ENCODE data around the gene C1orf159. TPM values are rescaled to one million over a fixed set of nuclear protein-coding genes. Genes with fewer than 3 reads are reported as not detected.
"Not testable (repeated sequence)": the region's sequence is repeated elsewhere in the genome, so short reads cannot be mapped to it uniquely, and the experiment has no call there.

C1orf159 gene
- polyA plus RNA-seq, 4 donors = 7.9 to 14.8 (median 9.5) TPM

DNA sequence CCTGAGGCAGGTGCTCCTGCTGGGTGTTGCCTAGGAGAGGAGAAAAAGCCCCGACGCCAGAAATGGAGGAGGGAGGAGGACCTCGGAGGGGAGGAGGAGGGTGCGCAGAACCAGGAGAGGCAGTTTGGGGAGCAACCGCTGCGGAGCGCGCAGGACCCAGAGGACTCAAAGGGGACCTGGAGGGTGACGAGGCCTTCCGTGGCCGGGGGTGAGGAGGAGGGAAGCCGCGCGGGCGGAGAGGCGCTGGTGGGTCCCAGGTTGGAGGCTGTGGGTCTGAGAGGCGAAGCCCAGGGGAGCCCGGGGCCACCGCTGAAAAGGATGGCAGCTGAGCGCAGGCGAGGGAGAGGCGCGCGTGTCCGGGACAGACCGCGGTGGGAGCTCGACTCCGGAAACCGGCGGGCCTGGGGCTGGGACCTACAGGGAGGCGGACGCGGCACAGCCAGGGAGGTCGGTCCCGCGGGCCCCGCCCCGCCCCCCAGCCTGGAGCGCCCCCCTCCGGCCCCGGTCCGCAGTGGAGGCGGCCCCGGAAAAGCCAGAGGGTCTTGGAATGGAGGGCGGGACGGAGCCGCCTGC, 56.9 kb downstream of the C1orf159 start:
- no peak for DNase-seq (ENCODE audit: low read depth in 4 of 4, low spot score in 3 of 4)

DNA sequence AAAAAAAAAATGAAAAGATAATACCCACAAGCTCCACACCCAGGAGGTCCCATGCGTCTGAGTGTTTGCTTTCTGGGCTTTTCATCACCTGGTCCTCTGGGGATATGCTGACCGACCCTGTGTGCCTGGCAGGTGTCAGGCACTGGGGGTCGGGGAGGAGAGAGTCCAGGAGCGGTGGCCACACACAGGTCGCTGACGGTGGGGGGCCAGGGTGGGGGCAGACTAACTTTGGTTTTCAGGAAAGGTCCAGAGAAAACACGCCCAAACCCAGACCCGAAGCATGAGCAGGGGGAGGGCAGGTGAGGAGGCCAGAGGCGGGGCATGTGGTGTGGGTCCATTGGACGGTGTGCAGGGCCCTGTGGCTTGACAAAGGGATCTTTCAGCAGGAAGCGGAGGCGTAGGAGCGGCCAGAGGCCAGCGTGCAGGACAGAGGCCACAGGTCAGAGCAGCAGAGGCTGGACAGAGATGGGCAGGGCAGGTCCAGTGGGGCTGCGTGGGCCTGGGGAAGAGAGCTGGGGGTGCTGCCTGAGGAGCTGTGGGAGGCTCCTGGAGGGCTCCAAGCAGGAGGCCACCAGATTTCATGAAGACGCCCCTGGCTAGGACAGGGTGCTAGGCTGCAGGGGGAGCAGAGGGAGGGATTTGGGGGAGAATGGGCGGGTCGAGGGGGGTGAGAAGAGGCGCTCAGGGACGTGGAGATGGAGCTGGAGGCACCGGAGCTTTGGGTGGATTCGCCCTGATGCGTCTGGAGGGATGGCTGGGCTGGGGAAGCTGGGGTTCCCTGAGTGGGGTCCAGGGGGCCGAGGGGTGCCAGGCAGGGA, 57.6 kb downstream of the C1orf159 start:
- no peak for DNase-seq (ENCODE audit: low read depth in 4 of 4, low spot score in 3 of 4)

DNA sequence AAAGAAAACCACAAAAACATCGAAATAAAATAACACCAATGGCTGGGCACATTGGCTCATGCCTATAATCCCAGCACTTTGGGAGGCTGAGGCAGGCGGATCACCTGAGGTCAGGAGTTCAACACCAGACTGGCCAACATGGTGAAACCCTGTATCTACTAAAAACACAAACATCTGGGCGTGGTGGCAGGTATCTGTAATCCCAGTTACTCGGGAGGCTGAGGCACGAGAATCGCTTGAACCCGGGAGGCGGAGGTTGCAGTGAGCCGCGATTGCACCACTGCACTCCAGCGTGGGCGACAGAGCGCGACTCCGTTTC, 58.2 kb downstream of the C1orf159 start:
- not testable (repeated sequence) for DNase-seq (ENCODE audit: low read depth in 4 of 4, low spot score in 3 of 4)

DNA sequence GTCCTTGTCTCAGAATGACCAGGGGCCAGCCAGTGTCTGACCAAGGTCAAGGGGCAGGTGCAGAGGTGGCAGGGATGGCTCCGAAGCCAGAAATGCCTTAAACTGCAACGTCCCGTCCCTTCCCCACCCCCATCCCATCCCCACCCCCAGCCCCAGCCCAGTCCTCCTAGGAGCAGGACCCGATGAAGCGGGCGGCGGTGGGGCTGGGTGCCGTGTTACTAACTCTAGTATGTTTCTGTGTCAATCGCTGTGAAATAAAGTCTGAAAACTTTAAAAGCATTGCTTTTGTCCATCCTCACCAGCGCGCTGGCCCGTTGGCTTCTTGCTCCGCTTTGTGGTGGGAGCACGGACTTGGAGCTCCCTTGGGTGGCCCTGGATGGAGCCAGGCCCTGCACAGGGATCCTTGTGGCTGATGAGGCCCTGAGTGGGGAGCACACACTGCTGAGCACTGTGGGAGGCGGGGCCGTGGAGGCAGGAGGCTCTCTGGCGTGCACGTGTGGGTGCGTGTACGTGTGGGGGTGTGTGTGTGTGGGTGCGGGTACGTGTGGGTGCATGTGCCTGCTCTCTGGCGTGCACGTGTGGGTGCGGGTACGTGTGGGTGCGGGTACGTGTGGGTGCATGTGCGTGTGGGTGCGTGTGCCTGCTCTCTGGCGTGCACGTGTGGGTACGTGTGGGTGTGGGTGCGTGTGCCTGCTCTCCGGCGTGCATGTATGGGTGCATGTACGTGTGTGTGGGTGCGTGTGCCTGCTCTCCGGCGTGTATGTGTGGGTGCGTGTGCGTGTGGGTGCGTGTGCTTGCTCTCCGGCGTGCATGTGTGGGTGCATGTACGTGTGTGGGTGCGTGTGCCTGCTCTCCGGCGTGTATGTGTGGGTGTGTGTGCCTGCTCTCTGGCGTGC, 59.8 kb downstream of the C1orf159 start:
- DNase-seq (ENCODE audit: low read depth in 4 of 4, low spot score in 3 of 4) = no peak

DNA sequence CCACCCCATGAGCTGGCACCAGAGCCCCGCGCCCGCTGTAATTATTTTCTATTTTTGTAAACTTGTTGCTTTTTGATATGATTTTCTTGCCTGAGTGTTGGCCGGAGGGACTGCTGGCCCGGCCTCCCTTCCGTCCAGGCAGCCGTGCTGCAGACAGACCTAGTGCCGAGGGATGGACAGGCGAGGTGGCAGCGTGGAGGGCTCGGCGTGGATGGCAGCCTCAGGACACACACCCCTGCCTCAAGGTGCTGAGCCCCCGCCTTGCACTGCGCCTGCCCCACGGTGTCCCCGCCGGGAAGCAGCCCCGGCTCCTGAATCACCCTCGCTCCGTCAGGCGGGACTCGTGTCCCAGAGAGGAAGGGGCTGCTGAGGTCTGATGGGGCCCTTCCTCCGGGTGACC, 60.9 kb downstream of the C1orf159 start:
- no peak for DNase-seq (ENCODE audit: low read depth in 4 of 4, low spot score in 3 of 4)

DNA sequence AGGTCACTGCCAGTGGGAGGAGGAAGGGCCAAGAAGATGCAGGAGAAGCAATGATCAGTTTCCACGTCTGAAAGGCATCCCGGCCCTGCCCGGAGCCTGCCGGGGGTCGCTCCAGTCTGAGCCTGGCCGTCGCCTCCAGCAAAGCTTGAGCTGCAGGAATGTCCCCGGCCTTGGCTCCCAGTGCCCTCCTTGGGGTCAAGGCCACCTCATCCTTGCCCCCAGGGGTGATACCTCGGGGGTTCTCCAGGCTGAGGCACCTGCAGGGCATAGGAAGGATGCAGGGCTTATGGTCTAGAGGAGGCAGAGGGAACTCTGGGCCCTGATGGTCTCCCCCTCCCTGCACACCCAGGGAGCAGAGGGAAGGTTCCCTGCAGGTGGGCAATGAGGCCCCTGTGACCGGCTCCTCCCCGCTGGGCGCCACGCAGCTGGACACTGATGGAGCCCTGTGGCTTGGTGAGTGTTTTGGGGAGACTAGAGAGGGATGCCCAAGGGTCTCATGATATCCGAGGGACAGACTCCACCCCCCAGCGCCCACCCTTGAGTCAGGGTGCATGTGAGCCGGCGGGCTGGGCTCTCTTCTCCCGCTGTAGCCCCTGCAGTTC, 61.7 kb downstream of the C1orf159 start:
- DNase-seq (ENCODE audit: low read depth in 4 of 4, low spot score in 3 of 4) = no peak

DNA sequence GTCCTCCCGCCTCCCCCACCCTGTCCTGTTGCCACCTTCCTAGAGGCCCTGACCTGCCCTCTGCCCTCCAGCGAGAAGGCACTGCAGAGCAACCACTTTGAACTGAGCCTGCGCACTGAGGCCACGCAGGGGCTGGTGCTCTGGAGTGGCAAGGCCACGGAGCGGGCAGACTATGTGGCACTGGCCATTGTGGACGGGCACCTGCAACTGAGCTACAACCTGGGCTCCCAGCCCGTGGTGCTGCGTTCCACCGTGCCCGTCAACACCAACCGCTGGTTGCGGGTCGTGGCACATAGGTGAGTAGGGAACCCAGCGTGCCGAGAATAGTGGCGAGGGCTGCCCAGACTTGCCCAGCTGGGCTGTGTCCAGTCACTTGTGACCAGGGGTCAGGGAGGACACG, 62.2 kb downstream of the C1orf159 start:
- DNase-seq (ENCODE audit: low read depth in 4 of 4, low spot score in 3 of 4) = no peak

DNA sequence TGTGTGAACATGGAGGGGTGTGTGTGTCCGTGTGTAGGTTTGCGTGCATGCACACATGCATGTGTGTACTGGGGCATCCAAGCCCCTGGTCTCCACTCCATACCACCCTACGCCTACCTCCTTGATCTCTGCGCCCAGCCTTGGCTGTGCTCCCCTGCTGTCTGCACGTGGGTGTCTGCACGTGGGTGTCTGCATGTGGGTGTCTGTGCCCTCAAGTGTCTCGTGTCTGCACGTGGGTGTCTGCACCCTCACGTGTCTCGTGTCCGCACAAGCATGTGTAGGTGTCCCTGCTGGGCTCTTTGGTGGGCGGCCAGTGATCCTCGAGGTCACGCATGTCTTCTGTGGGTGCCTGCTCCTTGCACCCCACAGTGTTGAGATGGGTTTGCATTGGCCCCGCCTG, 62.9 kb downstream of the C1orf159 start:
- DNase-seq (ENCODE audit: low read depth in 4 of 4, low spot score in 3 of 4) = no peak

DNA sequence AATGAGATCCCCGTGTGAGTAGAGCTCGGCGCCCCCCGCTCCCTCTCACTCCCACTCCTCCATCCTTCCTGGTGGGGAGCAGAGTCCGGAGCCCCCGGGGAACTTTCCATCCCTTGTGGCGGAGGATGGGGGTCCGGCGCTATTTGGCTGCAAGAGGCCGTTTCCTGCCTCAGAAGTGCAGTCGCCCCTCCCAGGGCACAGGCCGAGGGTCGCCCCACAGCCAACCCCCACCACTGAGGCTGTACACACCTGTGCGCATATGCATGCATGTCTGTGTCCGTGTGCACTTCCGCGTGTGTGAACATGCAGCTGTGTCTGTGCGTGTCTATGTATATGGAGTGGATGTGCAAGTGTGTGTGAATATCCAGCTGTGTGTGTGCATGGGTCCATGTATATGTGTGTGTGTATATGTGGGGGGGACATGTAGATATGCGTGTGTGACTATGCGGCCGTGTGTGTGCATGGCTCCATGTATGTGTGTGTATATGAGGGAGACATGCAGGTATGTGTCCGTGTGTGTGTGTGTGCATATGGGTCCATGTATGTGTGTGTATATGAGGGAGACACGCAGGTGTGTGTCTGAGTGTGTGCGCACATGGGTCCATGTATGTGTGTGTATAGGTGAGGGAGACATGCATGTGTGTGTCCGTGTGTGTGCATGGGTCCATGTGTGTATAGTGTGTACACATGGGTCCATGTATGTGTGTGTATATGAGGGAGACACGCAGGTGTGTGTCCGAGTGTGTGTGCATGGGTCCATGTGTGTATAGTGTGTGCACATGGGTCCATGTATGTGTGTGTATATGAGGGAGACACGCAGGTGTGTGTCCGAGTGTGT, 63.7 kb downstream of the C1orf159 start:
- no peak for DNase-seq (ENCODE audit: low read depth in 4 of 4, low spot score in 3 of 4)

DNA sequence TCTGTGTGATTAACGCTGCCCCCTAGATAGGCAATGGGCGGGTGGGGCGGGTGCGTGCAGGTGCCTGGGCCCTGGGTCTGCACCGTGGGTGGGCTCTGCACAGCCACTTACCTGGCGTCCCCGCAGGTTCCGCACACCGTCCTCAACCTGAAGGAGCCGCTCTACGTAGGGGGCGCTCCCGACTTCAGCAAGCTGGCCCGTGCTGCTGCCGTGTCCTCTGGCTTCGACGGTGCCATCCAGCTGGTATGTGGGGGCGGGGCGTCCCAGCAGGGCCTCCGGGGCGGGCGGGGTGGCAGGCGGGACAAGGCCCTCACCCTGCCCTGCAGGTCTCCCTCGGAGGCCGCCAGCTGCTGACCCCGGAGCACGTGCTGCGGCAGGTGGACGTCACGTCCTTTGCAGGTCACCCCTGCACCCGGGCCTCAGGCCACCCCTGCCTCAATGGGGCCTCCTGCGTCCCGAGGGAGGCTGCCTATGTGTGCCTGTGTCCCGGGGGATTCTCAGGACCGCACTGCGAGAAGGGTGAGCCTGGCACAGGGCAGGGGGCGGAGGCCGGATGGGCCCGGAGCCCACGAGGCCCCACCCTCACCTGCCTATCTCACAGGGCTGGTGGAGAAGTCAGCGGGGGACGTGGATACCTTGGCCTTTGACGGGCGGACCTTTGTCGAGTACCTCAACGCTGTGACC, 64.6 kb downstream of the C1orf159 start:
- DNase-seq (ENCODE audit: low read depth in 4 of 4, low spot score in 3 of 4) = no peak

DNA sequence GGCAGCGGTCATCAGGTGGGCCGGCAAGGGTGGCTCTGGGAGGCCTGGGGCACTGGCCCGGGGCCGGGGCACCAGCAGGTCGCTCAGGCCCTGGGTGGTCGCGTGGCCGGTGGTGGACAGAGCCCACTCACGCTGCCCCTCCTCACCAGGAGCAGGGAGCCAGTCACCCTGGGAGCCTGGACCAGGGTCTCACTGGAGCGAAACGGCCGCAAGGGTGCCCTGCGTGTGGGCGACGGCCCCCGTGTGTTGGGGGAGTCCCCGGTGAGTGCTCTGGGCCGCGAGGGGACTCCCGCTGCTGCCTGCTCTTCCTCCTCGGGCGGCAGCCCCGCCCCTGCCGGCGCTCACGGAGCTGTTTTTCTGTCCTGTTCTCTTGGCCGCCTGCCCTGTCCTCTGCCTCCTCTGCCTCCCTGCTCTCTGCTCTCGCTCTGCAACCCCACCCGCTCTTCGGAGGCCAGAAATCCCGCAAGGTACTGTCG, 65.3 kb downstream of the C1orf159 start:
- DNase-seq (ENCODE audit: low read depth in 4 of 4, low spot score in 3 of 4) = no peak

DNA sequence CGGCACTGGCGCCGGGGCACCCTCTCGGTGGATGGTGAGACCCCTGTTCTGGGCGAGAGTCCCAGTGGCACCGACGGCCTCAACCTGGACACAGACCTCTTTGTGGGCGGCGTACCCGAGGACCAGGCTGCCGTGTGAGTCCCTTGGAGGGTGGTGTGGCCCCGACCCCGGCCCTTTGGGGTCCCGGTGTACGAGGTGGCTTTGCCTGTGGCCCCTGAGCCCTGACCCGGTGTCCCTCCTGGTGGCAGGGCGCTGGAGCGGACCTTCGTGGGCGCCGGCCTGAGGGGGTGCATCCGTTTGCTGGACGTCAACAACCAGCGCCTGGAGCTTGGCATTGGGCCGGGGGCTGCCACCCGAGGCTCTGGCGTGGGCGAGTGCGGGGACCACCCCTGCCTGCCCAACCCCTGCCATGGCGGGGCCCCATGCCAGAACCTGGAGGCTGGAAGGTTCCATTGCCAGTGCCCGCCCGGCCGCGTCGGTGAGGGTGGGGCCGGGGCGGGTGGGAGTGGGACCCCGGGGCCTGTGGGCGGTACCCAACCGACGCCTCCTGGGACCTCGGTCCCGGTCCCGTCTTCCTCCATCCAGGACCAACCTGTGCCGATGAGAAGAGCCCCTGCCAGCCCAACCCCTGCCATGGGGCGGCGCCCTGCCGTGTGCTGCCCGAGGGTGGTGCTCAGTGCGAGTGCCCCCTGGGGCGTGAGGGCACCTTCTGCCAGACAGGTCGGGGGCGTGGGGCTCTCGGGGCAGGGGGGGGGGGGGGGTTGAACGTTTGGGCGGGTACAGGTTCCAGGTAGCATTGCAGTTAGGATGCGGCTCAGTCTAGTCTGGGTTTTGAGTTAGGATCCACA, 66.3 kb downstream of the C1orf159 start:
- no peak for DNase-seq (ENCODE audit: low read depth in 4 of 4, low spot score in 3 of 4)

DNA sequence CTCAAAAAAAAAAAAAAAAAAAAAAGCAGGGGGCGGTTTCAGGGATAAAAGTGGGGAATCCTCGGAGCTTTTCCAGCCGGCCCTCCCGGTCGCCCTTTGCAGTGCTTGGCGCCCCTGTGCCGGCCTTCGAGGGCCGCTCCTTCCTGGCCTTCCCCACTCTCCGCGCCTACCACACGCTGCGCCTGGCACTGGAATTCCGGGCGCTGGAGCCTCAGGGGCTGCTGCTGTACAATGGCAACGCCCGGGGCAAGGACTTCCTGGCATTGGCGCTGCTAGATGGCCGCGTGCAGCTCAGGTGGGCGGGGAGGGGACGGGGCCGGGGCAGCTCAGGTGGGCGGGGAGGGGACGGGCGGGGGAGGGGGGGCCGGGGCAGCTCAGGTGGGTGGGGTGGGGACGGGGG, 67.1 kb downstream of the C1orf159 start:
- DNase-seq (ENCODE audit: low read depth in 4 of 4, low spot score in 3 of 4) = no peak

DNA sequence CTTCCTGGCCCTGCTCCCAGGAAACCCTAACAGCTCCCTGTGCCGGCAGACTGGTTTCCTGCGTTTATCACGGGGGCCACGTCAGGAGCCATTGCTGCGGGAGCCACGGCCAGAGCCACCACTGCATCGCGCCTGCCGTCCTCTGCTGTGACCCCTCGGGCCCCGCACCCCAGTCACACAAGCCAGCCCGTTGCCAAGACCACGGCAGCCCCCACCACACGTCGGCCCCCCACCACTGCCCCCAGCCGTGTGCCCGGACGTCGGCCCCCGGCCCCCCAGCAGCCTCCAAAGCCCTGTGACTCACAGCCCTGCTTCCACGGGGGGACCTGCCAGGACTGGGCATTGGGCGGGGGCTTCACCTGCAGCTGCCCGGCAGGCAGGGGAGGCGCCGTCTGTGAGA, 67.9 kb downstream of the C1orf159 start:
- no peak for DNase-seq (ENCODE audit: low read depth in 4 of 4, low spot score in 3 of 4)

DNA sequence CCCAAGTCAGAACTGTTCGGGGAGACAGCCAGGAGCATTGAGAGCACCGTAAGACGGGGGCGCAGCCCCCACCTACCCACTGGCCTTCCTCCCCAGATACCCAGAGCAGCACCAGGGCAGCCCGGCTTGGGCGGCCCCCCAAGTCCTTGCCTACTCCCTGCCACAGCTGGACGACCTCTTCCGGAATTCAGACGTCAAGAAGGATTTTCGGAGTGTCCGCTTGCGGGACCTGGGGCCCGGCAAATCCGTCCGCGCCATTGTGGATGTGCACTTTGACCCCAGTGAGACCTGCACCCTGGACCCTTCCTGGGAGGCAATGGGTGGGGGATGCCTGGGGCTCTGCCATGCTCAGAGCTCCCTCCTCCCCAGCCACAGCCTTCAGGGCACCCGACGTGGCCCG, 68.5 kb downstream of the C1orf159 start:
- DNase-seq (ENCODE audit: low read depth in 4 of 4, low spot score in 3 of 4) = no peak

DNA sequence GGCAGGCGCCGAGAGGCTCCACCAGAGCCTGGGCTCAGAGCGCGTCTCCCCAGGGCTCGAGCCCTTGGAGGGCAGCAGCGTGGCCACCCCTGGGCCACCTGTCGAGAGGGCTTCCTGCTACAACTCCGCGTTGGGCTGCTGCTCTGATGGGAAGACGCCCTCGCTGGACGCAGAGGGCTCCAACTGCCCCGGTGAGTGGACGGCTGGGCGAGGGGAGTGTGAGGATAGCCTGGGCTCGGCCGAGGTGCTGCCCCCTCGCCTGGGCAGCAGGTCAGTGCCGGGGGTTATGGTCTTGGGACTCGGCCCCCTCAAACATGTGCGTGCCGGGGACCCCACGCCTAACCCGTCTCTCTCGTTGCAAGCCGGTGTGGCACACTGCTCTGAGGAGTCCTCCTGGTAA, 69.1 kb downstream of the C1orf159 start:
- DNase-seq (ENCODE audit: low read depth in 4 of 4, low spot score in 3 of 4) = no peak

DNA sequence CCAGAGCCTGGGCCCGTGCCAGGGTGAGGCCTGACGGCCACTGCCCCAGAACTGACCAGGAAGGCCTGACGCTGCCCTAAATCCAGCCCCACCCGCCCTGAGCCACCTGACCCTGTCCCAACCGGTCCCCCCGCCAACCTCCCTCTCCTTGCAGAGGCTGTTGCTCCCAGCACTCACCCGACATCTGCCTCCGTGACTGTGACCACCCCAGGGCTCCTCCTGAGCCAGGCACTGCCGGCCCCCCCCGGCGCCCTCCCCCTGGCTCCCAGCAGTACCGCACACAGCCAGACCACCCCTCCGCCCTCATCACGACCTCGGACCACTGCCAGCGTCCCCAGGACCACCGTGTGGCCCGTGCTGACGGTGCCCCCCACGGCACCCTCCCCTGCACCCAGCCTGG, 69.6 kb downstream of the C1orf159 start:
- DNase-seq (ENCODE audit: low read depth in 4 of 4, low spot score in 3 of 4) = no peak

DNA sequence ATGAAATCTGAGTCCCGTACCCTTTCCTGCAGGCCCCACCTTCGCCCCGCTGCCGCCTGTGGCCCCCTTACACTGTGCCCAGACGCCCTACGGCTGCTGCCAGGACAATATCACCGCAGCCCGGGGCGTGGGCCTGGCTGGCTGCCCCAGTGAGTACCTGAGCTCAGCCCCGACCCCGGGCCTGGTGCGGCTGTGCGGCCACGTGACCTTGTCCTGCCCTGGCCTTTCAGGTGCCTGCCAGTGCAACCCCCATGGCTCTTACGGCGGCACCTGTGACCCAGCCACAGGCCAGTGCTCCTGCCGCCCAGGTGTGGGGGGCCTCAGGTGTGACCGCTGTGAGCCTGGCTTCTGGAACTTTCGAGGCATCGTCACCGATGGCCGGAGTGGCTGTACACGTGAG, 70.8 kb downstream of the C1orf159 start:
- DNase-seq (ENCODE audit: low read depth in 4 of 4, low spot score in 3 of 4) = no peak
